HG03342 (cell line): ENCODE measurements around the gene ARL13B.
A peak's percentile ranks its signal among the peaks of the same experiment; 100 is the strongest.
"Not testable (repeated sequence)": the region's sequence is repeated elsewhere in the genome, so short reads cannot be mapped to it uniquely, and the experiment has no call there.

Experiments
- ATAC-seq: cut with Tn5 transposase; IDR thresholded peaks from one replicate; pipeline ENCODE4 v1.9.1; 2021; ENCODE audit warnings: mild to moderate bottlenecking, moderate library complexity; ENCODE audit not compliant: unreplicated experiment

Gene ARL13B

DNA sequence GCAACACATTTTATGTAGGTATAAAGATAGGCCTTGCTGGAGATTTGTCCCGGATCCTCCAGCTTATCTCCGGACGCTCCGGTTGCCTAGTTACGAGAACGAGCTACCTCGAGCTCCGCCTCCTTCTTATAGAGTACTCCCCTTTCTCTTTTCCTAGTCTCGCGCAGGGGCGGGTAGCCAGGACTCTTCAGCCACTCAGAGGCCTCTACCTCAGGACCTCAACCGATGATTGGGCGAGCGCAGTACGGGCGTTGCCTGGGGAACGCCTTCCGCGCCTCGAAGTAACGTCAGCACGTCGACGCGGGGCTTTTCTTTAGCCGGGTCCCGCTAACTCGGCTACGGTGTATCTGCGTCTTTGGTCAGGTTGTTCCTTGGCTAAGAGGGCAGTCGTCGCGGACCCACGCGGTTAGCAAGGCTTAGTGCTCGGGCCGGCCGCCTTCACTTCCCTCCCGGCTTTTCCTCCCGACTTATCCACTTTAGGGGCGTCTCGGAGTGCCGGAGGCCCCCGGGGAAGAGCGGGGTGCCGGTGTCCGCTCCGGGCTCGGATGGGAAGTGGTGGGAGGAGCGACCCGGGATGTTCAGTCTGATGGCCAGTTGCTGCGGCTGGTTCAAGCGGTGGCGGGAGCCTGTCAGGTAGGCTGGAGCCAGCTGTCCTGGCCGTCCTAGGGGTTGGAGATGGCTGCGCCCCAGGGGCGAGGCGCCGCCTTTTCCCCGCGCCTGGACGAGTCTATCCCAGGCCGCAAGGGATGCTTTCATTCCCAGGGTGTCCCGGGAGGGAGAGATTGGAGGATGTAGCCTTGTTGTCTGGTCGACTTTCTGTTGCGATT is at the start of gene ARL13B:
Gene ARL13B, plus strand, starts transcription at position 306 of the 827 bp plus-strand sequence. Its CDS starts 269 bp downstream, at position 575.
- peak; percentile 100 for ATAC-seq

DNA sequence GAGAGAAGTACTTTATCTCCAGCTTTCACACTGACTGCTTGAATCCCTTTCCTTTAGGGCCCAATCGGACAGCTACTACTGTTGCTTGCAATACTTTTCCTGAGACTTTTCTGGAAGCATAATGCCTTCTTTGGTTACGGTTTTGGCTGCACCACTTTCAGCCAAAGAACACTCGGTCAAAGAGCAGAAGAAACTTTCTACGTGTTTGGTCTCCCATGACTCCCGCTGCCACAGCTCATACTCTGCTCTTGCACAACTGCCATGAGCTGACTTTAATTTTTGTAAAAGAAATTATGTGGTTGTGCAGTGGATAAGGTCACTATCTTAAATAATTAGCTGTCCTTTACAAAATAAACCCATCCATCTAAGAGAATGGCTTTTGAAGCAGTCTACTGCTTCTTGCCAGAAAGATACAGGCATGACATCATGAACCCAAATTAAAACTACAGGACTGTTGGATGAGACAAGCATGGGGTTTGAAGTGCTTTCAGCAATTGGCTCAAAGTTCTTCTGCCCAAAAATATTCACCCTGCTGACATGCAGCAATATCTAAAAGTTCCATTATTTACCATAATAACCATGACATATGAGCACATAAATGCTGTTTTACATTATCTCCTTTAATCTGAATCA is 48.2 kb upstream of the ARL13B start:
- ATAC-seq, result no peak

GRCh38 chr3:93934366-93935046 is 45.4 kb upstream of the ARL13B start:
- ATAC-seq, result no peak

DNA sequence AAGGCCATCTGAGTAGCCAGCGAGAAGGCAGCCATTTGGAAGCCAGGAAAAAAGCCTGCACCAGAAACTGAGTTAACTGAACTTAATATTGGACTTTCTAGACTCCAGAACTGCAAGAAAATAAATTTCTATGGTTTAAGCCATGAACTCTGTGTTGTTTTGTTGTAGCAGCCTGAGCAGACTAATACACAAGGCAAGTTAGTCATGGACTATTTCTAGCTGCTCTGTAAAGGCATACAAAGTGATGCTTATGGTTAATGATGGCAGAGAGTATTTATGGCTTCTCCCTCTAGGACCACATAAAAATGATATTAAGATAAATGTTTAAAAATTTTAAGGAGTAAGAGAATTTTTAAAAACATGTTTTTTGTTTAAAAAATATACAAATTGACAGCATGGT is 43.4 kb upstream of the ARL13B start:
- ATAC-seq, result no peak

DNA sequence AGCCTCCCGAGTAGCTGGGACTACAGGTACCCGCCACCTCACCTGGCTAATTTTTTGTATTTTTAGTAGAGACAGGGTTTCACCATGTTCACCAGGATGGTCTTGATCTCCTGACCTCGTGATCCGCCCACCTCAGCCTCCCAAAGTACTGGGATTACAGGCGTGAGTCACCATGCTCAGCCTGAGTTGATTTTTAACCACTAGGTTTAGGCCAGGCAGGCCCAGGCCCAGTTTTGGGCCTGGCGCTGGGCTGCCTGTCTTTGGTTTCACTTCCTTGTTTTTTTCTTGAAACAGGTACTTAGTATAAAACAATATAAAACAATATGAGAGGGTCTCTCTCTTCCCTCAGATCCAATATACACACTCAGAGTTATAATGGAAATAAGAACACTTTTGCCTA is 42.5 kb upstream of the ARL13B start:
- ATAC-seq, result not testable (repeated sequence)

- ATAC-seq, result not testable (repeated sequence)
Observed at GRCh38 chr3:93949958-93950357, 30.0 kb upstream of the ARL13B start.

DNA sequence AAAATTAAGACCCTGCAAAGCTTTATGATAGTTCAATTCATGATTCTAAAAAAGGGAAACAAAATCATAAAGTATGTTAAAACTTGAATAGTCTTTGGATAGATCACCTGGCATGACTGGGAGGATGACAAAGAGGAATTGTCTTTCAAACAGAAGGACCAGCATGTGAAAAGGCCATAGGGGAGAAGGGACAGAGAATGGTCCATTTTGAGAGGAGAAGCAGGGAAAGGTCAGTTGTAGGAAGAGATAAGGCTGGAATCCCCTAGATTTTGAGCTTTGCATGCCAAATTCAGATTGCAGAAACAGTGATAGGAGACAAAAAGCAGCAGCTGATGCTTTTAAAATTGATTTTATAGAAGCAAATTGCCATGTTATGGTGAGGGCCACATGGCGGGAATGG is 18.9 kb upstream of the ARL13B start:
- no peak for ATAC-seq

DNA sequence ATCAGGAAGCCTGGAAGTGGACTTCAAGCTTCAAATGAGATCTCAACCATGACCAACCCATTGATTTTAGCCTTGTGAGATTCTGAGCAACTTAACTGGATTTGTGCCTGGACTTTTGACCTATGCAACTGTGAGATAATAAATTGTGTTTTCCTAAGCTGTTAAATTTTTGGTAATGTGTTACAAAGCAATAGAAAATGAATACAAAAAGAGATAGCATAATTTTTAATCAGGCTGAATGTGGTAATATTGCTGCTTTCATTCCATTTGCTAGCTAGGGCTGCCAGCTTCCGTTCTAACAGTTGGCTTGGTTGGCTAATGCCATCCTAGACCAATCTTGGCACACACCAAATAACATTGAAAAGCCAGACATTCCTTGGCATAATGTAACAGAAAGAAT is 18.5 kb upstream of the ARL13B start:
- ATAC-seq, result no peak

DNA sequence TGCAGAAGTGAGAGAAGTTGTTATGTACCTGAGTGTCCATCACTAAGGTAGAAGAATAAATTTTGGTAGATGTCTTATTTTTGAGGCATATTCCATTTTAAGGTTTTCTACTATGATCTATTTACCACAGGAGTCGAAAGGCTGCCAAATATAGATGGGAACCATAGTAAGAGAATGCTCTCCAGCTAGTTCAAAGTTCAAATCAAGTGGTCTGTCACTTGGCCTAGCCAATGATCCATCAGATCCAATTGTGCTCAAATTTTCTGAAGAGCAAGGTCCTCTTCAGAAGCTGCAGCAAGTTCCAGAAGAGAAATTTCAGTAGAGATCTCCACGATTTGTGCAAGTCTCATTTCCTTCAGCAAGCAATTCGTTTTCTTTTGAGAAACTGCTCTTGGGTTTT is 17.2 kb upstream of the ARL13B start:
- ATAC-seq, result no peak

GRCh38 chr3:93965106-93965505 is 14.8 kb upstream of the ARL13B start:
- ATAC-seq, result not testable (repeated sequence)

DNA sequence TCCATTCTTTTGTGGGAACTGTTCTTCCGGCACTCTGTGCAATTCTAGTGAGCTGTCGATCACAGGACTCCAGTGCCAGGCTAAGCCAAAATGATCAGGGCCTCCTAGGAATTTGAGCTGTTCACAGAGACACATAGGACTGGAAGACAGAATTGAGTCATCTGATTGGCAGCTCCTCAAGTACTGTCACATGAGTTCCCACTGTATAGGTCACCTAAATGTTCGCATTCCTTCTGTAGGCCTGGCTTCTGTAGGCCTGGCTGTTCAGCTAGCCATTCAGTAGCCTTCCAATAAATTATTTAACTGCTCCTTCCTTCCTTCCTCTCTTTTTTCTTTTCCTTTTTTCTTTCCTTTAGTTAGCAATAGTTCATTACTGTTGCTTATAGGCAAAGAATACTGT is 10.5 kb upstream of the ARL13B start:
- no peak for ATAC-seq

DNA sequence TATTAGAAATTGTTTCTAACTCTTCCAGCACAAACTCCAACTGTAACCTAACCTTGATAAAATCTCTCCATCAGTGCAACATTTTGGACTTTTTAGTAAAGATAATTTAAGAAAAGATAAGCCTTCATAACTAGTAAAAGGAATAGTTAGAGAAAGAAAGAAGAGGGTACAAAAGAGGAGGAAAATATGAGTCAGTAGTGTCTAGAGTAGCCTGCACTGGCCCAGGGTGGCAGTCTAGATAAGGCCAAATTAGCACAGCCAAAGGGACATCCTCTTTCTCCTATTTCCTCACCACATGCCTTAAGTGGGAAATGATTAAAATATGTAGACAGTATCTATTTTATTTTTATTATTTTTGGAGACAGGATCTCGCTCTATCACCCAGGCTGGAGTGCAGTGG is 10.0 kb upstream of the ARL13B start:
- no peak for ATAC-seq

GRCh38 chr3:93973131-93974126 is 6.5 kb upstream of the ARL13B start, which contains the start of gene PROS1:
PROS1 (minus strand) TSS chr3:93973896; CDS start chr3:93973749, 147 bp downstream.
- ATAC-seq, result peak; percentile 79

DNA sequence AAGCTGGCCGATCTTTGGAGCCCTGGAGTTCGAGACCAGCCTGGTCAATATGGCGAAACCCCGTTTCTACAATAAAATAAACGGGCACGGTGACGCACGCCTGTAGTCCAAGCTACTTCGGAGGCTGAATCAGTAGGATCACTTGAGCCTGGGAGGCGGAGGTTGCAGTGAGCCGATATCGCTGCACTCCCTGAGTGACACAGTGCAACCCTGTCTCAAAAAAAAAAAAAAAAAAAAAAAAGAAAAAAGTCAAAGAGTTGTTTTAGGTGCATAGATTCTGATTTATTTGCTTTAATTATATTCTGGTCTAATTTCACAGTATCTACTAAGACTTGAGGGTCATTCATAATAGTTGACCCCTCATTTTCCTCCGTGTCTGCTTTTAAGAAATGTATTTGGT is 1.7 kb downstream of the ARL13B start:
- no peak for ATAC-seq

DNA sequence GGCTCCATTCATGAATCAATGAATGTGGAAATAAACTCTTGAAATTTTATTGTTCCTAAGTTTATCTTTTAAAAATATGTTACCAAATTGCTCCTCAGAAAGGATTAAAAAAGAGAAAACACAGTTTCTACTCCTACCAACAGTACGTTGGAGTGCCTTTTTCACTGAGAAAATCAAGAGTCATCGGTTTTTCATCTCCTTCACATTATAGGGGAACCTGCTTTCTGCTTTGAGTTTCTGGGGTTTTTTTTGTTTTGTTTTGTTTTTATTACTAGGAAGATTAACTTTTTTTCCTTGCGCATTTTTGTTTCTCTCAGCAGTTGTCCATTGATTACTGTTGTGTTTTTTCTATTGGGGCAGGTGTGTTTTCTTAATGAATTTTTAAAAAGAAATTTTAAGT is 3.5 kb downstream of the ARL13B start:
- ATAC-seq, result no peak

DNA sequence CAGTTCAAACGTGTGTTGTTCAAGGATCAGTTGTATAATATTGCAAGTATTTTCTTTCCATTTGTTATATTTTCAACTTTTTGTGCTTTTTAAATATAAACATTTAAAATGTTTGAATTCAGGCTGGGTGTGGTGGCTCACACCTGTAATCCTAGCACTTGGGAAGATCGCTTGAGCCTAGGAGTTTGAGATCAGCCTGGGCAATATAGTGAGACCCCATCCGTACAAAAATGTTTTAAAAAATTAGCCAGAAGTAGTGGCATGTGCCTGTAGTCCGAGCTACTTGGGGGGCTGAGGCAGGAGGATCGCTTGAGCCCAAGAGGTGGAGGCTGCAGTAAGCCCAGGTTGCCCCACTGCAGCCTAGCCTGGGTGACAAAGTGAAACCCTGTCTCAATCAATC is 4.7 kb downstream of the ARL13B start:
- no peak for ATAC-seq

DNA sequence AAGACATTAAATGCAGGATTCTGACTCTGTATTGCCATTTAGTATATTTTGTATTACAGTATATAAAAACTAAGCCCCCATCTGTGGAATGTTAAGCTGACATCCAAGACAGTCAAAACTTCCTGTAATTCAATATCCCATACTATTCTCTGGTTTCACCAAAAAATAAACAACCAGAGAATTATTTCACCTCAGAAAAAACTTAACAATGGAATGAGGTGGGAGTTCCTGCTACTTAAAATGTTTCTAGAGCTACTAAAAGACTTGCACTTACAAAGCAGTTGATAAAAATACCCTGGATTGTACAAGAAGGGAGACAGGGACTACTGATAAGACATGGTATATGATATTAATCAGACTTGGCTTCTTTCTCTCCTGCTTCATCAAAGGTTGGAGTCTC is 8.3 kb downstream of the ARL13B start:
- ATAC-seq, result no peak

DNA sequence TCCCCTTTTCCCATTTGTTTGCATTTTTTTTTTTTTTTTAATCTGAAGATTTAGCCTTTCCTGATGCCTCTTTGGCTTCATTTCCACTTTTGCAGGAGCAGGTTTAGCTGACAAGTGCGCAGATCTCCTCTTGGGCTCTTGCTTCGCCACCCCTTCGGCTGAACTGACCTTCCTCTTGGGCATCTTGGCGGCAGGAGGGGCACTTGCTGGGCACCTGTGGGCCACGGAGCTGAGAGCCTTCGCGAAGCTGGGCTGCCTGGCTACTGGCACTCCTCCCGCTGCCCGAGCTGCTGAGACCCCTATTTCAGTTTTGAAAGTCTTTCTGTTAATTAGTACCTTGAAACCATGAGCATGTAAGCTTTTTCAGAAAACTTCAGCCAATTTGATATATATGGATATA is 8.8 kb downstream of the ARL13B start:
- ATAC-seq, result no peak

DNA sequence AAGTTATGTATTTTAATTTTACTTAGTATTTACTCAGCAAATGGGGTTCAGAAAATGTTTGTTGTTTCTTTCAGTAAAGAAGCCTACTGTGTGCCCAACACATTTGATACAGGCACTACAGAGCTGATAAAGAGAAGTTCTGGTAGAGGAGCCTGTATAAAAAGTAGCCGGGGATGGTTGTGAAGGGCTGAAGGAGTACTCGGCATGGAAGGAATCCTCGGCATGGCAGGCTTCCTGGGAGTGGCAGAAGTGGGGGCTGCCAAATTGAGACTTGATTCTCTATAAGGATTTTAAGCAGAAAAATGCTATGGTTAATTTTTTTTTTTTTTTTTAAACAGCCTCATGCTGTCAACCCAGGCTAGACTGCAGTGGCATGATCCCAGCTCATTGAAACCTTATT is 9.3 kb downstream of the ARL13B start:
- ATAC-seq, result no peak

- ATAC-seq, result no peak
Observed at GRCh38 chr3:93991631-93992030, 11.7 kb downstream of the ARL13B start.

DNA sequence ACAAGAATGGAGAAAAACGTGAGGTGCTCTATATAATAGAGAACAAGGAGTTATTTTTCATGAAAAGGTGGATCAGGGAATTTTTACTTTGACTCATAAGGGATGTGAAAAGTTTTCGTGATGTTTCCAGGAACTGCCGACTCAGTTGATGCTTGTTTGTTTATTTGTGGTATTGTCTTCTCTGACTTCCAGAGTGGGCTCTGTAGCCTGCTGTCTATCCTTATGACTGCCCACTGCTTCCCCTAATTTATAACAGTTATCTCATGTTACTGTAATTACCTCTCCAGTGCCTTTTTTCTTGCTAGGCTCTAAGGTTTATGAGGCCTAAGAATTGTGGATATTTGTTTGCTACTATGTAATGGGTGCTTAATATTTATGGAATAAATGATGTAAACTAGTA is 12.3 kb downstream of the ARL13B start:
- ATAC-seq, result no peak
